GM12878 (cell line): ENCODE measurements around the gene TOX2. TPM values are rescaled to one million over a fixed set of nuclear protein-coding genes. Genes with fewer than 3 reads are reported as not detected.

Experiments used
- ATAC-seq: fragments of 200-7000 bp; cut with Tn5 transposase; 3 replicates; pipeline ENCODE4 v1.9.1; 2020; ENCODE audit warnings: mild to moderate bottlenecking, moderate library complexity
- BruUV-seq: library from RNA; stranded (reverse); fragments of 400-500 nt; replicated peaks from 2 replicates; lab custom pipeline; 2021; lab: Mats Ljungman, UMichigan
- CTCF ChIA-PET: fragments of 300-600 bp; sonication (Branson Sonifier 250); formaldehyde crosslinking; extraction: SDS; loops from one replicate; lab custom pipeline; 2021; ENCODE audit warnings: inconsistent platforms; lab: Yijun Ruan, JAX
- POLR2A ChIA-PET: fragments of 350-600 bp; formaldehyde crosslinking; extraction: SDS; loops from one replicate; lab custom pipeline; 2021; ENCODE audit warnings: inconsistent platforms; lab: Charles Lee
- RAD21 ChIA-PET: fragments of 300-600 bp; sonication (Branson Sonifier 250); formaldehyde crosslinking; loops from one replicate; lab custom pipeline; 2023; ENCODE audit warnings: antibody characterized with exemption; ENCODE audit not compliant: unreplicated experiment; lab: Charles Lee
- SMC1A ChIA-PET: fragments of 300-600 bp; sonication (Branson Sonifier 250); formaldehyde crosslinking; loops from one replicate; lab custom pipeline; 2023; ENCODE audit not compliant: unreplicated experiment, uncharacterized antibody; lab: Charles Lee
- DNase-seq: peaks from one replicate; pipeline ENCODE4 v3.0.0-alpha.2; 2011; ENCODE audit warnings: low read depth, low spot score
- FAIRE-seq: peaks from 3 replicates; lab custom pipeline; 2011; peaks lifted over from hg19 to GRCh38; lab: Jason Lieb, UNC
- H2AFZ ChIP-seq: 2 replicates; pipeline ENCODE4 v1.6.0; 2011; ENCODE audit warnings: low read depth, low read length, control low read depth; ENCODE audit not compliant: control insufficient read depth
- H3K27ac ChIP-seq: 2 replicates; pipeline ENCODE4 v1.5.1; 2011; ENCODE audit warnings: control low read depth; ENCODE audit not compliant: control insufficient read depth, insufficient read depth
- H3K27me3 ChIP-seq, 2 experiments: replicated peaks in 1 of 2; 2 replicates each; pipeline versions ENCODE4 v1.6.0 to v1.6.1; 2011; ENCODE audit warnings: low read length in 1 of 2; ENCODE audit not compliant: control insufficient read depth in 2 of 2, insufficient read depth in 2 of 2
- H3K36me3 ChIP-seq, 2 experiments: 2 replicates each; pipeline ENCODE4 v1.5.1; 2011; ENCODE audit warnings: low read length in 1 of 2; ENCODE audit not compliant: control insufficient read depth in 2 of 2, insufficient read depth in 2 of 2
- H3K4me1 ChIP-seq: 2 replicates; pipeline ENCODE4 v1.6.1; 2011; ENCODE audit warnings: mild to moderate bottlenecking, low read length, moderate library complexity, mixed read lengths; ENCODE audit not compliant: control insufficient read depth, insufficient read depth
- H3K4me2 ChIP-seq: 2 replicates; pipeline ENCODE4 v1.6.0; 2011; ENCODE audit warnings: control low read depth; ENCODE audit not compliant: control insufficient read depth, insufficient read depth
- H3K4me3 ChIP-seq: fragments of 200-600 bp; sonication (generic); 2 replicates; pipeline ENCODE4 v1.5.1; 2016
- H3K79me2 ChIP-seq: 2 replicates; pipeline ENCODE4 v1.6.0; 2011; ENCODE audit warnings: low read length; ENCODE audit not compliant: control insufficient read depth, insufficient read depth
- H3K9ac ChIP-seq: 2 replicates; pipeline ENCODE4 v1.8.0; 2011; ENCODE audit warnings: low read length, control low read depth, mixed read lengths; ENCODE audit not compliant: control insufficient read depth, insufficient read depth
- H3K9me3 ChIP-seq: replicated peaks from 3 replicates; pipeline ENCODE4 v1.5.1; 2011; ENCODE audit warnings: mild to moderate bottlenecking, low read length; ENCODE audit not compliant: control insufficient read depth, insufficient read depth
- H4K20me1 ChIP-seq: 2 replicates; pipeline ENCODE4 v1.6.0; 2011; ENCODE audit not compliant: control insufficient read depth, insufficient read depth
- CBX3 ChIP-seq: fragments of 200-600 bp; sonication (generic); IDR thresholded peaks from 2 replicates; pipeline ENCODE4 v1.6.1; 2016; ENCODE audit warnings: low read depth, borderline replicate concordance
- ESRRA ChIP-seq: IDR thresholded peaks from 2 replicates; pipeline ENCODE4 v1.6.1; 2012; ENCODE audit warnings: mild to moderate bottlenecking, low read length, improper control_type of control experiment
- MLLT1 ChIP-seq: fragments of 450-650 bp; IDR thresholded peaks from 2 replicates; pipeline ENCODE4 v1.6.1; 2016; ENCODE audit warnings: mild to moderate bottlenecking
- MTA3 ChIP-seq: IDR thresholded peaks from 2 replicates; pipeline ENCODE4 v1.6.1; 2012; ENCODE audit warnings: low read length, inconsistent platforms, borderline replicate concordance
- NR2C1 ChIP-seq: fragments of 450-650 bp; IDR thresholded peaks from 2 replicates; pipeline ENCODE4 v1.6.1; 2017; ENCODE audit warnings: antibody characterized with exemption, mild to moderate bottlenecking, moderate library complexity
- NR2C2 ChIP-seq: IDR thresholded peaks from 2 replicates; pipeline ENCODE4 v1.6.1; 2011; ENCODE audit warnings: borderline replicate concordance, low read depth; ENCODE audit not compliant: control insufficient read depth, insufficient read length
- PBX3 ChIP-seq: IDR thresholded peaks from 2 replicates; pipeline ENCODE4 v1.6.1; 2011; ENCODE audit warnings: mild to moderate bottlenecking, low read depth, low read length, moderate library complexity; ENCODE audit not compliant: insufficient replicate concordance
- POLR2A ChIP-seq: IDR thresholded peaks from 2 replicates; pipeline ENCODE4 v1.6.1; 2011; ENCODE audit warnings: low read depth, mild to moderate bottlenecking, low read length
- SREBF1 ChIP-seq: IDR thresholded peaks from 2 replicates; pipeline ENCODE4 v1.6.1; 2012; ENCODE audit warnings: mild to moderate bottlenecking, low read length
- SREBF2 ChIP-seq: IDR thresholded peaks from 2 replicates; pipeline ENCODE4 v1.6.1; 2012; ENCODE audit warnings: mild to moderate bottlenecking, low read length
- USF2 ChIP-seq: IDR thresholded peaks from 2 replicates; pipeline ENCODE4 v1.6.1; 2011; ENCODE audit warnings: low read depth, low read length, improper control_type of control experiment, borderline replicate concordance
- YBX1 ChIP-seq: fragments of 450-650 bp; IDR thresholded peaks from 2 replicates; pipeline ENCODE4 v1.6.1; 2016; ENCODE audit warnings: antibody characterized with exemption
- ZNF384 ChIP-seq: IDR thresholded peaks from 2 replicates; pipeline ENCODE4 v1.6.1; 2012; ENCODE audit warnings: low read depth, mild to moderate bottlenecking, low read length, improper control_type of control experiment, borderline replicate concordance
- WGBS: methylation state at CpG from one replicate; pipeline ENCODE4 v1.1.6; 2016; ENCODE audit warnings: low lambda C conversion rate; ENCODE audit not compliant: insufficient replicate concordance, insufficient coverage; ENCODE audit errors: missing lambda C conversion rate; 5-methylcytosine and 5-hydroxymethylcytosine counted together
- in situ Hi-C: fragments of 300-500 bp; cut with MboI; formaldehyde crosslinking; loops from 9 replicates; pipeline ENCODE4 v1.14.3; 2018; ENCODE audit warnings: mixed read lengths
- intact Hi-C: fragments of 100-400 bp; cut with micrococcal nuclease; formaldehyde crosslinking; loops from one replicate; pipeline ENCODE4 v1.14.2; 2022; ENCODE audit not compliant: unreplicated experiment
- polyA plus RNA-seq, 11 experiments: library from polyadenylated mRNA; depleted of rRNA in 4 of 11; unstranded in 6 of 11; stranded (reverse) in 5 of 11; fragments of >200 nt; fragmentation: Nextera tagmentation in 4 of 11; fragmentation: Illumina TruSeq in 1 of 11; extraction: Ambion mirVana in 4 of 11; extraction: Trizol in 1 of 11; gene quantifications; 1 replicate in 1 of 11; 2 replicates in 10 of 11; pipeline versions ENCODE4 v1.2.1 to v1.2.3, GENCODE V29; 2011 to 2016; ENCODE audit warnings: inconsistent platforms in 2 of 11, missing spikeins in 2 of 11, low read depth in 1 of 11
- total RNA-seq, 4 experiments: library from RNA; depleted of rRNA in 3 of 4; stranded (reverse); fragments of >200 nt in 3 of 4; fragmentation: Illumina TruSeq in 1 of 4; extraction: Trizol in 1 of 4; gene quantifications; 2 replicates each; pipeline versions ENCODE4 v1.2.1 to v1.2.3, GENCODE V29; 2013 to 2021
- TF ChIP-seq, protein P1 (sequence below): fragments of 450-650 bp; IDR thresholded peaks from 2 replicates; pipeline ENCODE4 v1.6.1; 2017; ENCODE audit warnings: borderline replicate concordance

The TOX2 gene
- total and polyA plus RNA-seq, 10 of the 15 experiments (the other 5 are each of a cell fraction or from before 2014, with no cell fraction given), result 2.6 to 40.5 (median 7.9) TPM

- no peaks in the 10 kb centered on the region for H3K36me3 ChIP-seq
- no peaks in the 10 kb centered on the region; the same call in 2 of the 3 replicates for H3K9me3 ChIP-seq
- RAD21 ChIA-PET, result no interaction called here
- ATAC-seq (no peak), FAIRE-seq (no peak), DNase-seq (no peak)
- POLR2A ChIA-PET, result no interaction called here
- H3K79me2 ChIP-seq, result no peaks in the 10 kb centered on the region
- no peak overlapping the region for H2AFZ ChIP-seq
- H3K9ac ChIP-seq, result no peak overlapping the region
- no peaks in the 10 kb centered on the region for H4K20me1 ChIP-seq
- BruUV-seq, result no TSS peak
- H3K4me3 ChIP-seq, result no peak overlapping the region
- CTCF ChIA-PET, result interaction anchor here (0.7 kb wide), 1 partner anchor 654 kb away, joined by 3 read pairs; no protein-coding TSS in a partner anchor
- H3K27ac ChIP-seq, result no peak overlapping the region
- TF ChIP-seq ZNF384 (no peak), YBX1 (no peak), USF2 (no peak), MTA3 (no peak), NR2C1 (no peak), SREBF1 (no peak), MLLT1 (no peak), SREBF2 (no peak), ESRRA (no peak), NR2C2 (no peak), POLR2A (no peak), PBX3 (no peak), CBX3 (no peak)
- TF ChIP-seq, protein P1, sequence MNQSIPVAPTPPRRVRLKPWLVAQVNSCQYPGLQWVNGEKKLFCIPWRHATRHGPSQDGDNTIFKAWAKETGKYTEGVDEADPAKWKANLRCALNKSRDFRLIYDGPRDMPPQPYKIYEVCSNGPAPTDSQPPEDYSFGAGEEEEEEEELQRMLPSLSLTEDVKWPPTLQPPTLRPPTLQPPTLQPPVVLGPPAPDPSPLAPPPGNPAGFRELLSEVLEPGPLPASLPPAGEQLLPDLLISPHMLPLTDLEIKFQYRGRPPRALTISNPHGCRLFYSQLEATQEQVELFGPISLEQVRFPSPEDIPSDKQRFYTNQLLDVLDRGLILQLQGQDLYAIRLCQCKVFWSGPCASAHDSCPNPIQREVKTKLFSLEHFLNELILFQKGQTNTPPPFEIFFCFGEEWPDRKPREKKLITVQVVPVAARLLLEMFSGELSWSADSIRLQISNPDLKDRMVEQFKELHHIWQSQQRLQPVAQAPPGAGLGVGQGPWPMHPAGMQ, result no peak
- intact Hi-C loops (no loop called here), in situ Hi-C loops (no loop called here)
- H3K4me2 ChIP-seq, result no peak overlapping the region
- 0 out of 4 replicates have a peak, but pooled peaks cover 0 to 2% of the 10 kb centered on the region in 2 experiments for H3K27me3 ChIP-seq
- WGBS, result 52% methylated on average over 1 of the region's 1 CpG
- SMC1A ChIA-PET, result no interaction called here
- no peaks in the 10 kb centered on the region for H3K4me1 ChIP-seq
Measured at GRCh38 chr20:44102582-44102981, 187.9 kb downstream of the TOX2 start.
